GM18868 (cell line): Measurements from ENCODE around the gene IQCC.
"Not testable (repeated sequence)": the region's sequence is repeated elsewhere in the genome, so short reads cannot be mapped to it uniquely, and the experiment has no call there.

Source experiments
- ATAC-seq: cut with Tn5 transposase; IDR thresholded peaks from one replicate; pipeline ENCODE4 v1.9.1; 2021; ENCODE audit warnings: mild to moderate bottlenecking, moderate library complexity; ENCODE audit not compliant: unreplicated experiment

IQCC gene

DNA sequence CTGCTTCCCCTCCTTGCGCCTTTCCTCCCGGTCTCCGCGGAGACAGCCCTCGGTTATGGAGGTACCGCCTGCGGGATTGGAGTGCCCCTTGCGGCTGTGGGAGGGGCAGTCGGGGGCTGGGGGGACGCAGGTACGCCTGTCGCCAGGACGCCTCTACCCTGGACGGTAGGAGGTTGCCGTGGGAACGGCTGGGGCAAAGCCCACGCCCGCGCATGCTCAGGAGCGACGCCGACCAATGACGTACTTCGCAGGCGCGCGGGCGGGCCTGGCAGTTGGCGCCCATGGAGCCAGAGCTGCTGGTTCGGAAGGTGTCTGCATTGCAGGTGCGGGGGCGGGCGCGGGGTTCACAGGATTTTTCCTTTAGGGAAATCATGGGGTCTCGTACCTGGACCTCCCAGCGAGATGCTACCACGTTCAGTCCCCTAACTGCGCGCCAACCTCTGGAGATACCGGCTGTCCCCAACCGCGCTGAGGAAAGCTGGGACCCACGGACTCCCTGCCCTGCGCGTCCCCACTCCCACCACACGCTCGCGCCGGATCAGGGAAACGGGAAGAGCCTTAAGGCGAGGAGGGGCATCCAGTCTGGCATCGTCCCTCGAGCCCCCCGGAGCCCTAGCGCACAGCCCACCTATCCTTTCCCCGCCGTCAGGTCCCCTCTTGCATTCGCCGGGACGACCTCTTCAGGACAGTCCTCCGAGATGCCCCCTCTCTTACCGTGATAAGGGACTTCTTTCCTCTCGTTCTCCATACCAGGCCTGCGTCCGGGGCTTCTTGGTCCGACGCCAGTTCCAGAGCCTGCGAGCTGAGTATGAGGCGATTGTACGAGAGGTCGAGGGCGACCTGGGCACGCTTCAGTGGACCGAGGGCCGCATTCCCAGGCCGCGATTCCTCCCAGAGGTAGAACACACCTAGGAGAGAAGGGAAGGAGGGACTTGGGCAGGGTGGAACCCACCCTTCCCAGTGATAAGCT lies at the start of gene IQCC:
Gene IQCC (plus strand): TSS at position 271 of the 970 bp plus-strand sequence. CDS start 11 bp downstream, at position 282.
- peak; percentile 40 for ATAC-seq

DNA sequence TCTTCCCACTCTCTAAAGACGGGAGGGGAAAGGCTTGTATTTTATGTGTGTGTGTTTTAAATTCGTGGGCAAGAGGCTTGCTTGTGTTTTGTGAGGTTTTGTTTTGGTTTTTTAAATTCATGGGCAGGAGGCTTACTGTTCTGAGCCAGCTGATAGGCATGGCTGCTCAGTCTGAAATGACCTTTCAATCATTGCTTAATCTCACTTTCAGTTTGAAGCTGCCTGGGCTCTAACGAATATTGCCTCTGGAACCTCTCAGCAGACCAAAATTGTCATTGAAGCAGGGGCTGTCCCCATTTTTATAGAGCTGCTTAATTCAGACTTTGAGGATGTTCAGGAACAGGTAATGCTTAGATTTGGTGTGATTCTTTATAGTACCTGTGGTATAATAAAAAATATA lies 46.3 kb upstream of the IQCC start:
- ATAC-seq, result no peak

DNA sequence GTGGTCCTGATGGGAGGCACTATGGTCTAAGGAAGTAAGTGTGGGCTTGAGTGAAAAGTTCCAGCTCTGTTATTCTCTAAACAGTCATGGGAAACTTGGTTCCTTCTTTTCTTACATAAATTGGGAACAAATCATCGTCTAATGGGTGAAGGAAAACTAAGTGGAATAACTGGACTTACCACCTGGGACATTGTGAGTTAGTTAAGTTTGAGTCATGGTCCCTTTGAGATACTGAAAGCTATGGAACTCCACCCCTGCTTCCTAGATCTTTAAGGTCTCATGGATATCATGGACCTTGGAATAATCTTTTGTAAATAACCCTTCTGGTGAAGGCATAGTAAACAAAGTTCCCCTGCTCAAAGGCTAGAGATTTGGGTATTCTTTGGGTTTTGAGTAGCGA lies 42.1 kb upstream of the IQCC start:
- no peak for ATAC-seq

DNA sequence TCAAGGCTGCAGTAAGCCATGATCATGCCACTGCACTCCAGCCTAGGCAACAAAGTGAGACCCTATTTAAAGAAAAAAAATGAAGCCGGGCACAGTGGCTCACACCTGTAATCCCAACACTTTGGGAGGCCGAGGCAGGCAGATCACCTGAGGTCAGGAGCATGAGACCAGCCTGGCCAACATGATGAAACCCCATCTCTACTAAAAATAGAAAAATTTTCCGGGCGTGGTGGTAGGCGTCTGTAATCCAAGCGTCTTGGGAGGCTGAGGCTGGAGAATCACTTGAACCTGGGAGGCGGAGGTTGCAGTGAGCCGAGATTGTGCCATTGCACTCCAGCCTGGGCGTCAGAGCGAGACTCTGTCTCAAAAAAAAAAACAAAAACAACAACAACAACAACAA lies 39.8 kb upstream of the IQCC start:
- not testable (repeated sequence) for ATAC-seq

- ATAC-seq, result no peak
Measured at GRCh38 chr1:32170991-32171390, 34.5 kb upstream of the IQCC start.

- no peak for ATAC-seq
Measured at GRCh38 chr1:32172621-32173245, 32.7 kb upstream of the IQCC start.

DNA sequence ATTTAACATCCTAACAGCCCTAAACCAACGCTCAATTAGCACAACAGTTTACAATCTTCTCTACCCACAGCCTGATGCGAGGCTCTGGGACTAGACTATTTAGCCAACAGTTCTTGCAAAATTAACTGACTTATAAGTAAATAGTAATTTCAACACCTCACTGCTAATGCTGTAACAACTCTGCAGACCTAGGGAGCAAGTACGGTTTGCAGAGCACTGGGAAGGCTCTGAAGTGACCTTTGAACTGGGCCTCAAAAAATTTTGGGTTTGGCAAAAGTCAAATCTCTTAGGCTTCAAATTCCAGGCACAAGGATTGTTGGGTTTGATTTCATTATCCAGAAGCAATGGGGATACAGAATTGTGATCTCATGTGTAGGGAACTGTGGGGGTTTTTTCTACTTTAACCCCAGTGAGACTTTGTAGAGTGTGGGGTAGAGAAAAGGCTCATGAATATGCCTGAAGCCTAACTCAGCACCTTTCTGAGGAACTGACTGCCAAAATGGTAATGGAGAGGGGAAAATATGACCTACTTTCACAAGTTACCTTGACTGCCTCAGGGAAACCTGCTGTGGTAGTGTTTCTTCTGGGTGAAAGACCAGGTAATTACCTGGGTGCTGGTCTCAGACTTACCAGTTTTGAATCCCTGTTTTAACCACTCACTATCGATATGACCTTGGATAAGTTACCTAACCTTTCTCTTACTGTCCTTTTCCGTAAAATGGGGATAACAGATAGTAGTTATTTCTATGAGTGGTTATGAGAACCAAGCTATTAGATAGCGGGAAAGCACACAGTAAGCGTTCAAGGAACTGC lies 26.9 kb upstream of the IQCC start:
- ATAC-seq, result no peak

DNA sequence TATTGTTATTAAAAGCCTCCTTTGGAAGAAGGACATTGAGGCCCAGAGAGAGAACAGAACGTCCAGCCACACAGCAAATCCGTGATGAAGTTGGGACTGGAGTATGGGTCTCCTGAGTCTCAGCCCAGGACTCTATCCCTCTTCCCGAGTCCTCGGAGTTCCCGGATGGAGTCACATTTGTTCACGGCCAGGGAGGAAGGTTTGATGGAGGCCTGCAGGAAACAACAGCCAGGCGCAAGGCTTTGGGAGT lies 26.4 kb upstream of the IQCC start:
- ATAC-seq, result no peak

- peak; percentile 88 for ATAC-seq
Measured at GRCh38 chr1:32179443-32180185, 25.9 kb upstream of the IQCC start, which contains the start of gene TXLNA. TXLNA (plus strand) TSS chr1:32179675; CDS start chr1:32180346, 671 bp downstream.

GRCh38 chr1:32180186-32181060 lies 25.0 kb upstream of the IQCC start:
- ATAC-seq, result no peak

GRCh38 chr1:32181065-32181464 lies 24.4 kb upstream of the IQCC start:
- no peak for ATAC-seq

DNA sequence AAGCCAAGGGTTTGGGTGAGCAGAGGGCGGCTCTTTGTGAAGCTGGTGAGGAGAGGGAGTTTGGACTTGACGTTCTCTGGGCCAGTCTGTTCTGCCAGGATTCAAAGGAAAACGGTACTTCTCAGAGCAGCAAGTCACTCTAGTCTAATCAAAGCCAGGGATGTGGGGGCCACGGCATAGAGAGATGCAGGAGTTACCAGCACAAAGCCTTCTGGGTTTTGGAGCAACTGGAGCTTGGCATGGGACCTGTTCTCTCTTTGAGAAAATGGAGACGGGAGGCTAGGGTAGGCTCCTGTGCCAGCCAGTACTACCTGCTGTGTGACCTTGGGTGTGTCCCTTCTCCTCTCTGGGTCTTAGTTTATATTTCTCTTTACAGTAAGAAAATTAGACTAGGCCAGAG lies 23.9 kb upstream of the IQCC start:
- ATAC-seq, result no peak

- no peak for ATAC-seq
Measured at GRCh38 chr1:32182060-32182459, 23.4 kb upstream of the IQCC start.

- no peak for ATAC-seq
Measured at GRCh38 chr1:32184650-32185049, 20.8 kb upstream of the IQCC start.

GRCh38 chr1:32186077-32186476 lies 19.4 kb upstream of the IQCC start:
- ATAC-seq, result no peak

DNA sequence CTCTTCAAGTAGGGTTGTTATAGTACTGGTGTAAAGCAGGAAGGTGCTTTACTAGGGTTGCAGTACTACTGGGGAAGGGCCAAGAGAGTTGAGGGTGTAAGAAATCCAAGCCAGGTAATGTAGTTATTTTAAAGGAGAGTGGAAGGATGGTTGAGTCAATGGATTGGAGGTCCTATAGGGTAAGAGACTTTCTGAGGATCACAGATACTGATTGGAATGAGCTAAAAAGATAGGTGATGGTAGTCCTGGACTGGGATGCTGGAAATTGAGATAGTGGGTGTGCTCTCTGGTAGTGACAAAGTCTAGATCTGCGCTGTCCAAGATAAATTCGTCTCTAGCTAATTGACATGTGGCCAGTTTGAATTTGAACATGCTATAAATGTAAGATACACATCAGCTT lies 19.0 kb upstream of the IQCC start:
- no peak for ATAC-seq

DNA sequence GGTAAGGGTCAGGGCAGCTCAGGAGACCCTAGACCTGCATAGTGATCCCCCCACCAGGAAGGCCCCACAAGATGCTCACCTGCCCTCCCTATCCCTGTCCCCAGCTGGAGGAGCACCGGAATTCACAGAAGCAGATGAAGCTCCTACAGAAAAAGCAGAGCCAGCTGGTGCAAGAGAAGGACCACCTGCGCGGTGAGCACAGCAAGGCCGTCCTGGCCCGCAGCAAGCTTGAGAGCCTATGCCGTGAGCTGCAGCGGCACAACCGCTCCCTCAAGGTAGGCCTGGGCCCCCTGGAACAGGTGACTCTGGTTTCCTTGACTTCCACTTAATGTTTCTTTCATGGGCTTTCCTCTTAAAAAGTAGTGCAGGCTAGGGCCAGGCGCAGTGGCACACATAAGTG lies 17.6 kb upstream of the IQCC start:
- no peak for ATAC-seq

DNA sequence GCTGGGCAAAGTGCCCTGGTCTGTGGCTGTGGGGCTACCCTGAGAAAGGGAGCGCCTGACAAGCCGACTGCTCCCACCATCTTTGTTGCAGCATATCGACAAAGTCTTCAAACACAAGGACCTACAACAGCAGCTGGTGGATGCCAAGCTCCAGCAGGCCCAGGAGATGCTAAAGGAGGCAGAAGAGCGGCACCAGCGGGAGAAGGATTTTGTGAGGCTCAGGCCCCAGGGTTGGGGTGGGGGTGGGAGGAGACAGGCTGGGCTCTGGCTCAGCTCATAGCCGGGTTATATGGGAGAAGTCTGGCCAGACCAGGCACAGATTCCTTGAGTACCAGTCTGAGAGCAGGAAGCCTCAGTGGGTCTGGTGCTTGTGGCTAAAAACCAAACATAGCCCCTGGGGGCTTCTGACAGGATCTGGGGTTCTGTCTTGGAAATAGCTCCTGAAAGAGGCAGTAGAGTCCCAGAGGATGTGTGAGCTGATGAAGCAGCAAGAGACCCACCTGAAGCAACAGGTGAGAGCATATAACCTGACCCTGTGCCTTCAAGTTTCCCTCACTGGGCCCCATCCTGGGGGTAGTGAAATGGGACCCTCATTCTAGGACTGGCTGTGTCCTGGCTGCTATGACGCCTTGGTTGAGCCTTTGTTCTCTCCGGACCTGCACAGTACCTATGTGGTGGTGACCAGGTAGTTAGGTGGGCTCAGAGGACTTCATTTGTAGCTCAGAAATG lies 13.1 kb upstream of the IQCC start:
- no peak for ATAC-seq

- no peak for ATAC-seq
Measured at GRCh38 chr1:32194984-32195383, 10.5 kb upstream of the IQCC start.
